Activated CD4-positive, alpha-beta T cell treated with anti-CD3 and anti-CD28 coated beads, Interleukin-2, Interleukin-6, amounts not matched to agents 100 ng/mL and 50 ng/mL, durations not matched to agents 16 hours and 8 hours (primary cell): ENCODE measurements around the gene SECISBP2L.

ENCODE experiments used
- DNase-seq: peaks from one replicate; pipeline ENCODE4 v3.0.0-alpha.2; 2020

SECISBP2L gene

DNA sequence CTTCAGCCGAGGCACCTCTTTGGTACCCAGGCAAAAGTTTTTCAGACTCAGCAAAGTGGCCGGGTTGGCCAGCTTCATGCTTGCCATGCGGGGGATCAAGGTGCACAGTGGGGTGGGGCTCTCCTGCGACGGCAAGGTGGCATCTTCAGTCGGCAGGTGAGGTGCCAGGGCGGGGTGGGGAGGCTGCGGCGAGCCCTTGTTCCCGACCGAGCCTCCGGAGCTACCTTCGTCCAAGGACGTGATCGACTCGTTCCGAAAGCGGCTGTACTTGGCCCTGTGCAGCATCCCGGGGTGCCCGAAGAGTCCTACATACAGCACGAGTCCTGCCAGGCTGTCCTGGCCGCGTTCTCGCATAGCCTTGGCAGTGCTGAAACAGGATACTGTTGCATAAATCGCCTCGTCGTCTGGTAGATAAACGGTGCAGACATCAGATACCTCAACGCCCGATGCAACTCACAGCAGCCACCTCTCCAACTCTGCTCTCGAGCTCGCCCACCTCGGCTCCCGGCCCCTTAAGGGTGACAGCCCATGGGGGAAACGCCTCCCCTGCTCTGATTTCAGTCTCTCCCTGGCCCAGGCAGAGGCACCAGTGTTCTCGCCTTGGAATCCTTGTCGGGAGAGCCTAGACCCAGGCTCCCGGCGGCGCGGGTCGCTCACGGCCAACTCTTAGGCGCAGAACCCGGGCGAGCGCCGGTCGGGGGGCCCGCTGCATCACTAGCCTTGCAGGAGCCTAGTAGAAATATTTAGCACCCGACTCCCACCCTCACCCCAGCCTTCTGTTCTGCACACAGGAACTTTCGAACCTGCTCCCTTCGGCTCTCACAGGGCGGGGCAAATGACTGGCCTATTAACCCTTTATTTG, 83.4 kb downstream of the SECISBP2L start:
- DNase-seq = peak; percentile 23

DNA sequence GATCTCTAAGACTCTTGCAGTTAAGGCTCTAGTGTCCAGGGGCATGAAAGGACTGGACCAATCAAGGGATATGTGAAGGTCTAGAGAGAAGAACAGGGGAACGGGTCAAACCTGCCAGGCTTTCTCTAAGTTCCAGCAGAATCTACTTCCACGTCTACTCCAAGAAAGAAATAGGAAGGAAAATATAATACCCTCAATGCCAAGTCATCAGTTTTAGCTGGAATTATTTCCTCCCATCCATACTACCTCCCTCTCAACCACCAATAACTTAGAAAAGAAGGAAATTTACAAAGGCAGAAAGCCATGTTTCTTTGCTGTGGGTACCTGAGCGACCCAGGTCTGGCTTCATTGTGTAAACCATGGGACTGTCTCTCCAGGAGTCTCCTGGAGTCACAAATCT, 90.3 kb downstream of the SECISBP2L start:
- DNase-seq = no peak

DNA sequence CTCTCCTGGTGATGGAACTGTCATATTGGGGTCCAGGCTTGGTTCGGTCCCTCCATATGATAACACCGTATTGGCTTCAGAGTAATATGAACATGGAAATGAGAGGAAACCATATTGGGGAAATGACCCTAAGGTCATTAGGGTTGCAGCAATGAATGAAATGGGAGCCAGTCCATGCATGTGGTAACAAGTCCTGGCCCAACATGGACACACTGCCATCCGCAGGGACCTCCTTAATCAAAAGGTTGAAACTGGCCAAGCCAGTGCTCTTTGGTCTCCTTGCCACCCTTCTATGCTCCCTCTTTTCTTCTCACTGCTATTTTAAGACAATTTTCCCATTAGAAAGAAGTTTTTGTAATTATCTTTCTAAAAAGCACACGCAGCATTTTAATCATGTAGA, 90.9 kb downstream of the SECISBP2L start:
- DNase-seq = no peak

DNA sequence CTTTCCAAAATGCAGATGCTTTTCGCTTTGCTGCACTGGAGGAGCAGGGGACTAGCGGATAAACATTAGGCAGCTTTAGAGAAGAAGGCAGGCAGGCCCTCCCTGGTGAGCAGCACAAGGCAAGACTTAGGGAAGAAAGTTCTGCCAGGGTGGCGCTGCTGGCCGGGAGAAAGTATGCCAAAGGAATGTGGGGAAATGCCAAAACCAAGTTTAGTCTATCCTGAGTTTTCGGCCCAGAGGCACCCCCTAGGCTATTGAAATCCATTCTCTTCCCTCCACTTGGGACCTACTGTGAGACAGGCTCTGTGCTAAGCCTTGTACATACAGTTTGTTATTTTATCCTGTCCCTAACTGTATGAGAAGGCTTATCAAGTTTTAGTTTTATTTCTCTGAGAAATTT, 91.7 kb downstream of the SECISBP2L start:
- no peak for DNase-seq

DNA sequence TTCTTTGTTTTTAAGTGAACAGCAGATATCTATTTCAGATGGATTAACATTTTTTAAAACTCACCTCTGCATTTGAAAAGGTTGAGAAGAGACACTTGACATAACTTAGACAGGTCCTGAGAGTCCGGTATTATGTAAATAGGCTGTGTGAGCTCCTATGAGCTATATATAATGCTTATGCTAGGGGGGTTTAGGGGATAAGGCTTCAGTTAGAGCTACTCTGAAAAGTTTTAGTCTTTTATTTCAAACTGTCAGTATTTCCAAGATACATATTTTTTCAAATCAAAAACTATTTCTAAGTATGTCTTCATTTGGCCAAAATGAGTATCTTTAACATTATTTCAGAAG, 99.4 kb downstream of the SECISBP2L start:
- DNase-seq = no peak

DNA sequence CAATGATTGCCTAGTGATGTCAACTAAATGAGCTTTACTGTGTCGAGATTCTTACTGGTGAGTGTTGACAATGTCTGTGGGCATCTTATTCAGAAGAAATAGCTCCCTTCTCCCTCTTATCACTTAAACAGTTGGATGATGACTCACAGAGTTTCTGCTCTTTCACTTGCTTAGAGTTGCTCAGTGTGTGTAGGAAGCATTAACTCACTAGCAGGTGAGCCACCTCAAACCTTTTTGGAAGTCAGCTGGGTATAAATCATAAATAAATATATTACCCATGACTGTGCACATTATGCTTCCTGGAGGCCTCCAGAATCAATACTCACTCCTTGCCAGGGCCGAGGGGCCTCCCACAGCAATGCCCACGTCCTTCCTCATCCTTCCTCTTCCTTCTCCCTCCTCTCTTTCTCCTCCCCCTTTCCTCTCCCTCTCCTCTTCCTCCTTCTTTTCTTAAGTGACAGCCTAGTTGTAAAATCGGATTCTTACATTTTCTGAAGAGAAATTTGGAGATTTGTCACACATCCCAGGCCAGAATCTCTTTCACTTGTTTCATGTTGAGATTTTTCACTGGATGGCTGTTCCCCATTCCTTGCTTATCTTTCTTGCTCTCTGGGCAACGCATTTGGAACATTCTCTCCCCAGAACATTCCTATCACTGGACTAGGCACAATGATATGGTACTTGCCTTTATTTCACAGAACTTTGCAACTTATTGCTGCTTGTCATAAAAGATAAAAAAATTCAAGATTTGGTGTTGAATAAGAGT, 100.0 kb downstream of the SECISBP2L start:
- peak; percentile 44 for DNase-seq

DNA sequence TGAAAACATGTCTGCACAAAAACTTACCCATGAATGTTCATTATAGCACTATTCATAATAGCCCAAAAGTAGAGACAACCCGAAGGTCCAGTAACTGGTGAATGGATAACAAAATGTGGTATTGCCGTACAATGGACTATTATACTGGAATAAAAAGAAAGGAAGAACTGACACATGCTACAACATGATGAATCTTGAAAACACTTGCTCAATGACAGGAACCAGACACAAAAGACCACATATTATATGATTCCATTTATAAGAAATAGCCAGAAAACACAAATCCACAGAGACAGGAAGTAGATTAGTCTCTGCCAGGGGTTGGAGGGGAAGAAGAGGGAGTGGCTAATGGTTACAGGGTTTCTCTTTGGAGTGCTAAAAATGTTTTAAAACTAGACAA, 100.9 kb downstream of the SECISBP2L start:
- DNase-seq = no peak

DNA sequence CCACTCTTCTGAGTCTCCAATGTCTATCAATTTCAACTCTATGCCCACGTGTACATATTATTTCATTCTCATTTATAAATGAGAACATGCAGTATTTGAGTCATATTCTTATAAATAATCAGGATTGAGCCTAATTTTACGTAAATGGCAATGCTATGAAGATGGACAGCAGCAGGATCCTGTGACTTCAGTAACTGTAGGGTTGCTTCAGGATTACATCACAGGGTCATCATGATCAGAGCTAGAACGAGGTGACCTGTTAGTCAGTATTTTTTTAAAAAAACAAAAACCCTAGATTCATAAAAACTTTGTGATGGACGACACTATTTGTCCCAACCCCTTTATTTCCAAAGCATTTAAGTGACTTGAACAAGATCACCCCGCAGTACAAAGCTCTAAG, 104.3 kb downstream of the SECISBP2L start:
- DNase-seq = no peak

DNA sequence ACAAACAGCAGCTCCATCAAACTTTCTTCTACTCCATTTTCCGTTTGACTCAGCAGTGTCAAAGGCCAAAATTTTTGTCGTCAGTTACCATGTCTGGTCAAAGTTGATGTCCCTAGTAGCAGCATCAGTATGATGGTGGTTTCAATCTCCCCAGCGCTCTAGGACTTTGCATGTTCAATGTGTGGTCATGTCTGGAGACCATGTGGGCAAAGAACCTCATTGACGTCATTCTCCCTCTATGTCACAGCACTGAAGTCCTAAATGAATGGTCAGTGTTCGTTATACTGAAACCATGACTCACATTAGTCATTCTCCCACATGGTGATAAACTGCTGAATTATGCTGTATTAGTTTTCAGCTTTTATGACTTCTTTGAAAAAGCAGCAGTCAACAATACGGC, 105.7 kb downstream of the SECISBP2L start:
- peak; percentile 89 for DNase-seq

DNA sequence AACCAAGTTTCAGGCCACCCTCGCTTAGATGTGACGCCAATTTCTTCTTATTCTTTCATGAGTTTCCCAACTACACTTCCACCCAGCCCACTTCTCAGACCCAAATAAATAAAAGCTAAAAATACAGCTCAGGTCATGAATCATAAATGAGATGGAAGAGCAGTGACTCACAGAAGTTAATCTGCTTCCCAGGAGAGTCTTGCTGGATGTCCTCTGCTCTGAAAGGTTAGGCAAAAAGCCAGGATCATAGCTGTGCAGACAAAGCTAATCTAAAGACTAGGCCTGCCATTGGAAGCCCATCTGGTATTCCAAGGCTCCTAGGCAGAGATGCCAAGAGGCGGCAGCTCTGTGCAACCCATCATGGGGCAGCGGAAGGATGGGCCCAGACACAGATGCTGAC, 106.6 kb downstream of the SECISBP2L start:
- no peak for DNase-seq
